Omental fat pad (tissue), 4 donors: ENCODE results near the gene ABCG5. TPM values are rescaled to one million over a fixed set of nuclear protein-coding genes. Genes with fewer than 3 reads are reported as not detected.

Source experiments
- ATAC-seq: fragments of 150-250 bp; one replicate; pipeline ENCODE4 v1.9.1; 2016; ENCODE audit warnings: mild to moderate bottlenecking, moderate library complexity; ENCODE audit not compliant: low FRiP score
- DNase-seq: peaks from one replicate; pipeline ENCODE4 v3.0.0-alpha.2; 2019; ENCODE audit warnings: low spot score
- CTCF ChIP-seq, 3 donors: fragments of 450-650 bp; IDR thresholded peaks; one replicate each; pipeline ENCODE4 v1.5.1; 2016 to 2017; ENCODE audit warnings: antibody characterized with exemption in 3 of 3, mild to moderate bottlenecking in 3 of 3, moderate library complexity in 2 of 3
- total RNA-seq, 4 donors: library from RNA; depleted of rRNA; stranded (reverse); fragments of >200 nt; gene quantifications; one replicate each; pipeline ENCODE4 v1.1.0, GENCODE V29; 2016

ABCG5 gene
- not detected for total RNA-seq

GRCh38 chr2:43838560-43839267, at the start of gene ABCG5, which contains the start of gene ABCG8:
ABCG5 (minus strand) TSS chr2:43838839; CDS start chr2:43838679, 160 bp downstream.
ABCG8 (plus strand) TSS chr2:43838971; CDS start chr2:43839054, 83 bp downstream.
- TF ChIP-seq CTCF (IDR thresholded peaks at IDR 0.05) = no peak
- no peak for DNase-seq
- ATAC-seq = no peak

GRCh38 chr2:43887176-43887575, 48.5 kb upstream of the ABCG5 start:
- DNase-seq (no peak), ATAC-seq (no peak)
- TF ChIP-seq CTCF (IDR thresholded peaks at IDR 0.05) = no peak

- TF ChIP-seq CTCF (IDR thresholded peaks at IDR 0.05) = no peak
- ATAC-seq = no peak
- no peak for DNase-seq
Observed at GRCh38 chr2:43885132-43885632, 46.5 kb upstream of the ABCG5 start.

GRCh38 chr2:43884689-43885088, 46.0 kb upstream of the ABCG5 start:
- ATAC-seq (no peak), DNase-seq (no peak)
- no peak for TF ChIP-seq CTCF (IDR thresholded peaks at IDR 0.05)

GRCh38 chr2:43882312-43882711, 43.7 kb upstream of the ABCG5 start:
- DNase-seq (no peak), ATAC-seq (no peak)
- TF ChIP-seq CTCF (IDR thresholded peaks at IDR 0.05) = no peak

- DNase-seq = no peak
- ATAC-seq = no peak
- no peak for TF ChIP-seq CTCF (IDR thresholded peaks at IDR 0.05)
Observed at GRCh38 chr2:43880952-43881351, 42.3 kb upstream of the ABCG5 start.

GRCh38 chr2:43880471-43880870, 41.8 kb upstream of the ABCG5 start:
- TF ChIP-seq CTCF (IDR thresholded peaks at IDR 0.05) = no peak
- no peak for DNase-seq
- no peak for ATAC-seq
